Measurements from ENCODE around the gene TRNT1.

DNA sequence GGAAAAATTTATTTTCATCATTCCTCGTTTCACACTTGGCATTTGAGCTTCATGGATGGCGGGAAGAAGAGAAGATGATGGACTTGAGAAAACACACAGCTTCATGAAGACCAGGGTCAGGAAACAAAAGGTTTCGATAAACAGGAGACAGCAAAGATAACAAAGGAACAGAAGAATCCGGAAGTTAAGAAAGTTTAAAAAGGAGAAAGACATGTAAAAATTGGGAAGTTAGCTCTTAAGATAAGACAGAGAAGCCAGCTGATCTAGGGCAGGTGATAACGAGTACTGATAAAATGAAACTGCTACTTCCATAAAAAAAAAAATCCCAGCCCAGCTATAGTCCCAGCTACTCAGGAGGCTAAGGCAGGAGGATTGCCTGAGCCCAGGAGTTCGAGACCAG, 40.5 kb upstream of the TRNT1 start:
- no peak for TF ChIP-seq POLR2A (IDR thresholded peaks at IDR 0.05; ENCODE audit: low read length)
- no peak for TF ChIP-seq GATA1 (IDR thresholded peaks at IDR 0.05; ENCODE audit: low read depth, low read length)
